Body of pancreas (tissue), 4 donors: ENCODE results near the gene FRMD7.

Experiments
- POLR2A ChIP-seq, 3 donors: fragments of 450-650 bp; IDR thresholded peaks; one replicate each; pipeline ENCODE4 v1.6.1; 2016; ENCODE audit warnings: antibody characterized with exemption in 3 of 3, mild to moderate bottlenecking in 2 of 3
- TF ChIP-seq, protein P1 (sequence below), 7 experiments: fragments of 450-650 bp in 4 of 7; fragments of 200-600 bp in 3 of 7; sonication (generic) in 3 of 7; IDR thresholded peaks; one replicate each; pipeline ENCODE4 v1.5.1; 2016 to 2019; ENCODE audit warnings: antibody characterized with exemption in 7 of 7

DNA sequence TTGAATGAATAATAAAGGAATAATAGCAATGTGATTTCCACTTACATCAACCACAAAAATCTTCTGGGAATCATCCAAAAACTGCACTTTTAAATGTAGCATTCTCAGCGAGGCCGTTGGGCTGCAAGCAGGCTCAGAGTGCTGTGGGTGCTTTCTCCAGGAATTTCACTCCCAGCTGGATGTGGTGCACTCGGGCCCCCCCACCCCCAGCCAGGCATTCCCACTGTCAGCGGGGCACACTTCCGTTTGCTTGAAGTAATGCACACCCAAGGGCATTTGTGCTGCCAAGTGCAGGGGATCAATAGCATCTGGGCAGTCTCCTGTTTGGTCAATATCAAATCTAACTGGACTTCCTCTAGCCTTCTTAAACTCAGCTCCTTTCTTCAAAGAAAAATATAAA is at the start of gene FRMD7:
- TF ChIP-seq, protein P1, sequence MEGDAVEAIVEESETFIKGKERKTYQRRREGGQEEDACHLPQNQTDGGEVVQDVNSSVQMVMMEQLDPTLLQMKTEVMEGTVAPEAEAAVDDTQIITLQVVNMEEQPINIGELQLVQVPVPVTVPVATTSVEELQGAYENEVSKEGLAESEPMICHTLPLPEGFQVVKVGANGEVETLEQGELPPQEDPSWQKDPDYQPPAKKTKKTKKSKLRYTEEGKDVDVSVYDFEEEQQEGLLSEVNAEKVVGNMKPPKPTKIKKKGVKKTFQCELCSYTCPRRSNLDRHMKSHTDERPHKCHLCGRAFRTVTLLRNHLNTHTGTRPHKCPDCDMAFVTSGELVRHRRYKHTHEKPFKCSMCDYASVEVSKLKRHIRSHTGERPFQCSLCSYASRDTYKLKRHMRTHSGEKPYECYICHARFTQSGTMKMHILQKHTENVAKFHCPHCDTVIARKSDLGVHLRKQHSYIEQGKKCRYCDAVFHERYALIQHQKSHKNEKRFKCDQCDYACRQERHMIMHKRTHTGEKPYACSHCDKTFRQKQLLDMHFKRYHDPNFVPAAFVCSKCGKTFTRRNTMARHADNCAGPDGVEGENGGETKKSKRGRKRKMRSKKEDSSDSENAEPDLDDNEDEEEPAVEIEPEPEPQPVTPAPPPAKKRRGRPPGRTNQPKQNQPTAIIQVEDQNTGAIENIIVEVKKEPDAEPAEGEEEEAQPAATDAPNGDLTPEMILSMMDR (IDR thresholded peaks at IDR 0.05): no peak
- TF ChIP-seq POLR2A (IDR thresholded peaks at IDR 0.05): no peak
